Stimulated activated effector memory CD8-positive, alpha-beta T cell treated with anti-CD3 and anti-CD28 coated beads, Interleukin-12 subunit alpha, Interleukin-12 subunit beta, amount 100 ng/mL, for 72 hours (primary cell): ENCODE measurements around the gene SYNGR3.
"Not testable (repeated sequence)": the region's sequence is repeated elsewhere in the genome, so short reads cannot be mapped to it uniquely, and the experiment has no call there.

Source experiments
- ATAC-seq: fragments of 150-1000 bp; cut with Tn5 transposase; 2 replicates; pipeline ENCODE4 v1.10.0; 2021
- DNase-seq, 2 donors: peaks; one replicate each; pipeline ENCODE4 v3.0.0; 2021 to 2022; ENCODE audit warnings: low spot score in 2 of 2
- H3K27ac Mint-ChIP-seq: one replicate; pipeline ENCODE4 v1.8.0; 2022; ENCODE audit warnings: mild to moderate bottlenecking, mixed read lengths
- H3K36me3 Mint-ChIP-seq: one replicate; pipeline ENCODE4 v1.8.0; 2022; ENCODE audit warnings: mild to moderate bottlenecking, mixed read lengths
- H3K4me1 Mint-ChIP-seq: one replicate; pipeline ENCODE4 v1.8.0; 2022; ENCODE audit warnings: mixed read lengths
- H3K4me3 Mint-ChIP-seq: one replicate; pipeline ENCODE4 v1.8.0; 2022; ENCODE audit warnings: mild to moderate bottlenecking, mixed read lengths
- H3K9me3 Mint-ChIP-seq: one replicate; pipeline ENCODE4 v1.8.0; 2022; ENCODE audit warnings: mixed read lengths

The SYNGR3 gene

DNA sequence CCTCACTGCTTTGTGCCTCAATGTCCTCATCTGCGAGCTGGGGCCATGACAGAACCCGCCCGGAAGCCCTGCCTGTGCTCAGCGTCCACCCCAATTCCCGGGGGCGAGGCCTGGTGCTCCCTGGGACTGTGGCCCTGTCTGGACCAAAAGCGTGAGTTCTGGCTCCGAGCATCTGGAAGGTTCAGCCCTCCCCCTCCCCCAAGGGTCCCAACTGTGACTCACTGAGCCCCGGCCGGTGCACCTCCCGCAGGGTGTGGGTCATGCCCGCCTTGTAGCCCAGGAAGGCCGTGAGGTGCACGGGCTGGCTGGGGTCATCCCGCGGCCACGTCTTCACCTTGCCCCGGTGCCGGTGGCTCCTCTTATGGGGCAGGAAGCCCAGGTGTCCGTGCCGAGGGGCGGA is 36.0 kb upstream of the SYNGR3 start:
- DNase-seq (no peak), ATAC-seq (no peak)
- peaks cover 7% of the 10 kb centered on the region for H3K4me1 Mint-ChIP-seq
- no peaks in the 10 kb centered on the region for H3K36me3 Mint-ChIP-seq
- no peaks in the 10 kb centered on the region for H3K9me3 Mint-ChIP-seq
- no peak overlapping the region for H3K27ac Mint-ChIP-seq
- H3K4me3 Mint-ChIP-seq, result no peak overlapping the region

- peaks cover 28% of the 10 kb centered on the region for H3K36me3 Mint-ChIP-seq
- H3K4me1 Mint-ChIP-seq, result peaks cover 36% of the 10 kb centered on the region
- H3K27ac Mint-ChIP-seq, H3K9me3 Mint-ChIP-seq, H3K4me3 Mint-ChIP-seq, DNase-seq, ATAC-seq: not testable (repeated sequence)
These were observed 32.2 kb upstream of the SYNGR3 start for GRCh38 chr16:1957434-1958142.

DNA sequence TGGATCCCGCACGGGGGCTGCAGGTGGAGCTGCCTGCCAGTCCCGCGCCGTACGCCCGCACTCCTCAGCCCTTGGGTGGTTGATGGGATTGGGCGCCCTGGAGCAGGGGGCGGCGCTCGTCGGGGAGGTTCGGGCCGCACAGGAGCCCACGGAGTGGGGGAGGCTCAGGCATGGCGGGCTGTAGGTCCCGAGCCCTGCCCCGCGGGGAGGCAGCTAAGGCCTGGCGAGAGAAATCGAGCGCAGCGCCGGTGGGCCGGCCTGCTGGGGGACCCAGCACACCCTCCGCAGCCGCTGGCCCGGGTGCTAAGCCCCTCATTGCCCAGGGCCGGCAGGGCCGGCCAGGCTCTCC is 31.7 kb upstream of the SYNGR3 start:
- H3K9me3 Mint-ChIP-seq, DNase-seq, H3K4me3 Mint-ChIP-seq, H3K27ac Mint-ChIP-seq, ATAC-seq: not testable (repeated sequence)
- Mint-ChIP-seq H3K36me3 (peaks cover 33% of the 10 kb centered on the region), H3K4me1 (peaks cover 38% of the 10 kb centered on the region)

GRCh38 chr16:1958715-1959268 is 31.0 kb upstream of the SYNGR3 start:
- ATAC-seq (no peak), DNase-seq (peak in 1 of 2 donors; percentile 62)
- peaks cover 45% of the 10 kb centered on the region for H3K4me1 Mint-ChIP-seq
- H3K9me3 Mint-ChIP-seq, result no peaks in the 10 kb centered on the region
- peak overlapping the region; percentile 94 for H3K27ac Mint-ChIP-seq
- peaks cover 40% of the 10 kb centered on the region for H3K36me3 Mint-ChIP-seq
- peak overlapping the region; percentile 82 for H3K4me3 Mint-ChIP-seq

GRCh38 chr16:1959269-1960039 is 30.3 kb upstream of the SYNGR3 start, which contains the start of gene NDUFB10:
TSS of gene NDUFB10 (plus strand) at chr16:1959538. CDS start at chr16:1959625, 87 bp downstream.
- Mint-ChIP-seq H3K9me3 (no peaks in the 10 kb centered on the region), H3K36me3 (peaks cover 47% of the 10 kb centered on the region), H3K4me3 (peak within 1 kb of the TSS; percentile 82), H3K4me1 (peaks cover 50% of the 10 kb centered on the region), H3K27ac (peak within 1 kb of the TSS; percentile 94)
- peak; percentile 95 to 96 for DNase-seq
- ATAC-seq, result peak; percentile 84

DNA sequence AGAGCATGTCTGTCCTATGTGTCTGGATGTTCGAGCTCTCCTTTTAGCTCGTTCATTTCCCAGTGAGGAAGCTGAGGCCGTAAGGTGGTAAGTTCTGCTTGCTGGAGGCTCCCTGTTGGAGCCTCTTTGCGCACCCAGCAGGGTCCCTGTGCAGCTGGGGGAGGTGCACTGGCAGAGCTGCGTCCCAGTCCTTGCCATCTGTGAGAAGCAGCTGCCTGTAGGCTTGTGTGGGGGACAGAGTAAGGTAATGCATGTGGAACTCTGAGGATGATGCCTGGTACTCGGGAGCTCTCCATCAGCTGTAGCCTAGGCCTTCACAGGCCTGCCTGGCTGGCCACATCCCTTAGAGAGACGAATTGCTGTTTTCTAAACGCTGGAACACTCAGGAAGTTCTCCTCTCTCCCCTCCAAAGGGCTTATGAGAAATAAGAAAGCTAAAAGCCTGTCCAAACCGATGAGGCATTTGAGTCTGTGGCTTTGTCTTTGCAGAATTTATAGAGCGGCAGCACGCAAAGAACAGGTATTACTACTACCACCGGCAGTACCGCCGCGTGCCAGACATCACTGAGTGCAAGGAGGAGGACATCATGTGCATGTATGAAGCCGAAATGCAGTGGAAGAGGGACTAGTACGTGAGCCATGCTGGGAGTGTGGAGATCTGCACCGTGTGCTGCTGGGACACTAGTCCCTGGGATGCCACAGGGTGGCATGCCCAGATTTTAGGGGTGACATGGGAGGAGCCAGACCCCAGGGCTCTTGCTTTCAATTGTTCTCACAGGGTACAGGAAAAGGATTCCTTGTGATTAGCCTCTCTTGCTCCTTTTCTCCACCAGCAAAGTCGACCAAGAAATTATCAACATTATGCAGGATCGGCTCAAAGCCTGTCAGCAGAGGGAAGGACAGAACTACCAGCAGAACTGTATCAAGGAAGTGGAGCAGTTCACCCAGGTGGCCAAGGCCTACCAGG is 28.8 kb upstream of the SYNGR3 start:
- ATAC-seq (peak; percentile 0), DNase-seq (peak in 1 of 2 donors; percentile 75)
- Mint-ChIP-seq H3K36me3 (peaks cover 62% of the 10 kb centered on the region), H3K4me3 (peak overlapping the region; percentile 82), H3K27ac (peak overlapping the region; percentile 94), H3K9me3 (no peaks in the 10 kb centered on the region), H3K4me1 (peaks cover 57% of the 10 kb centered on the region)

DNA sequence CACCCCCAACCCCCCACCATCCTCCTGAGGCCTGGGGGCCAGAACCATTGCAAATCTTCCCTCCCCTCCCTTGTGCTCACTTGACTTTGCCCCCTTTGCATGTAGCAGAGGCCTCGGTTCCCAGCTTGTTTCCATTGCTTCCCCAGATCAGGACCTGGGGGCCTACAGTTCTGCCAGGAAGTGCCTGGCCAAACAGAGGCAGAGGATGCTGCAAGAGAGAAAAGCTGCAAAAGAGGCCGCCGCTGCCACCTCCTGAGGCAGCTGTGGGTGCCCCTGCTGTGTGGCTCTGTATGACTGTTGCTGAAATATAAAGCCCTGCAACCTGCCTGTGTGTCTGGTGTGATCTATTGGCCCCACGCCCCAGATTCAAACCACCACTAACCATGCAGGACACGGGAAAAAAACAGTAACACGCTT is 28.1 kb upstream of the SYNGR3 start:
- no peak for ATAC-seq
- Mint-ChIP-seq H3K9me3 (no peaks in the 10 kb centered on the region), H3K4me1 (peaks cover 57% of the 10 kb centered on the region), H3K36me3 (peaks cover 63% of the 10 kb centered on the region), H3K27ac (peak overlapping the region; percentile 94), H3K4me3 (peak overlapping the region; percentile 82)
- DNase-seq, result no peak

DNA sequence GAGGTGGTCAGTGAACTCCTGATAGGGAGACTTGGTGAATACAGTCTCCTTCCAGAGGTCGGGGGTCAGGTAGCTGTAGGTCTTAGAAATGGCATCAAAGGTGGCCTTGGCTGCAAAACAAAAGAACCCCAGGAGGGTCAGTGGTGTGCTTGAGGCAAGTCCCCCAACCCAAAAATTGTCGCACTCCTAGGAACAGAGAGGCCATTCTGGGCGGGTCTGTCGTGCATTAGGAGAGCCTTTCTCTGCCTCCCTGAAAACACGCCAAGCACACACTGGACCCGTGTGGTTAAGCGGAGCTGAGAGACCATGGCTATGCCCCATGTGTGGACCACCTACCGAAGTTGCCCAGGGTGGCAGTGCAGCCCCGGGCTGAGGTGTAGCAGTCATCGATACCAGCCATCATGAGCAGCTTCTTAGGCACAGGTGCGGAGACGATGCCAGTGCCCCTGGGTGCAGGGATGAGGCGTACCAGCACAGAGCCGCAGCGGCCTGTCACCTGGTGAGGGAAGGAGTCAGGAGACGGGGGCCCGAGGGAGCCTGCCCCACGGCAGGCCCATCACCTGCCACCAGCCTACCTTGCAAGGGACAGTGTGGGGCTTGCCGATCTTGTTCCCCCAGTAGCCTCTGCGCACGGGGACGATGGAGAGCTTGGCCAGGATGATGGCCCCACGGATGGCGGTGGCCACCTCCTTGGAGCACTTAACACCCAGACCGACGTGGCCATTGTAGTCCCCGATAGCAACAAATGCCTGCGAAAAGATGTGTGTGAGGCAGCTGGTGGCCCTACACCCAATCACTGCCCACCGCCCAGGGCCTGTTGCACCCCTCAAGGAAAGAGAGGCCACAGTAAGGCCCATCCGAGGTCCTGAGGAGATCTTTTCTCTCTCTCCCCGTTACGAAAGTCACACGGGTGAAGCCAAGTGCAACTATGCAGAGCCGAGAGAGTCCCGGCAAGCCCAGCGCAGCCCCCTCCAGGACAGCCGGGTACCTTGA is 27.3 kb upstream of the SYNGR3 start:
- peak overlapping the region; percentile 82 for H3K4me3 Mint-ChIP-seq
- peak overlapping the region; percentile 94 for H3K27ac Mint-ChIP-seq
- not testable (repeated sequence) for ATAC-seq, DNase-seq, H3K9me3 Mint-ChIP-seq
- peaks cover 63% of the 10 kb centered on the region for H3K36me3 Mint-ChIP-seq
- peaks cover 62% of the 10 kb centered on the region for H3K4me1 Mint-ChIP-seq

GRCh38 chr16:1963806-1964505 is 25.8 kb upstream of the SYNGR3 start:
- peak overlapping the region; percentile 94 for H3K27ac Mint-ChIP-seq
- peak; percentile 29 for ATAC-seq

GRCh38 chr16:1964506-1965395 is 25.0 kb upstream of the SYNGR3 start, which contains the start of gene RPS2:
TSS of gene RPS2 (minus strand) at chr16:1964826. CDS start at chr16:1964625, 201 bp downstream.
- peaks cover 56% of the 10 kb centered on the region for H3K4me1 Mint-ChIP-seq
- no peaks in the 10 kb centered on the region for H3K9me3 Mint-ChIP-seq
- H3K4me3 Mint-ChIP-seq, result peak within 1 kb of the TSS; percentile 82
- peak within 1 kb of the TSS; percentile 94 for H3K27ac Mint-ChIP-seq
- ATAC-seq, result peak; percentile 92
- DNase-seq, result peak; percentile 95 to 99
- peaks cover 63% of the 10 kb centered on the region for H3K36me3 Mint-ChIP-seq

More at GRCh38 chr16:1963806-1964505, 25.8 kb upstream of the SYNGR3 start:
- Mint-ChIP-seq H3K4me1 (peaks cover 61% of the 10 kb centered on the region), H3K4me3 (peak overlapping the region; percentile 82), H3K9me3 (no peaks in the 10 kb centered on the region), H3K36me3 (peaks cover 63% of the 10 kb centered on the region)
- peak in 1 of 2 donors; percentile 82 for DNase-seq

GRCh38 chr16:1965396-1966001 is 24.3 kb upstream of the SYNGR3 start:
- Mint-ChIP-seq H3K36me3 (peaks cover 56% of the 10 kb centered on the region), H3K4me3 (peak overlapping the region; percentile 82), H3K27ac (peak overlapping the region; percentile 94), H3K4me1 (peaks cover 50% of the 10 kb centered on the region), H3K9me3 (no peaks in the 10 kb centered on the region)
- peak in 1 of 2 donors; percentile 61 for DNase-seq
- no peak for ATAC-seq

DNA sequence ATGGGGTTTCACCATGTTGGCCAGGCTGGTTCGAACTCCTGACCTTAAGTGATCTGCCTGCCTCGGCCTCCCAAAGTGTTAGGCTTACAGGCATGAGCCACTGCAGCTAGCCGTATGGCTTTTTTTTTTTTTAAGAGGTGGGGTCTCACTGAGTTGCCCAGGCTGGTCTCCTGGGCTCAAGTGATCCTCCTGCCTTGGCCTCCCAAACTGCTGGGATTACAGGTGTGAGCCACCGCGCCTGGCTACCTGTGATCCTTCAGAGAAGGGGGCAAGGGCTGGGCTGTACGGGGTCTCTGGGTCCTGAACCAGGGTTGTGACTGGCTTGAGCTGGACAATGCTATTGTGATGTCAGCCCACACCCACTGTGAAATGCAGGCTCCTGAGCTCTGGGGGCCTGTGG is 23.3 kb upstream of the SYNGR3 start, which contains the start of gene RNF151:
Gene RNF151, plus strand, starts transcription at position 397 of the 400 bp plus-strand sequence. CDS start 26 bp downstream, outside the sequence.
- peak within 1 kb of the TSS; percentile 82 for H3K4me3 Mint-ChIP-seq
- no peak for ATAC-seq
- H3K36me3 Mint-ChIP-seq, result peaks cover 51% of the 10 kb centered on the region

More for the DNA sequence above, 23.3 kb upstream of the SYNGR3 start, which contains the start of gene RNF151:
- no peaks in the 10 kb centered on the region for H3K9me3 Mint-ChIP-seq
- peaks cover 49% of the 10 kb centered on the region for H3K4me1 Mint-ChIP-seq
- no peak for DNase-seq
- H3K27ac Mint-ChIP-seq, result peak within 1 kb of the TSS; percentile 94
